GM19395 (cell line): ENCODE measurements around the gene SEPTIN8.
"Not testable (repeated sequence)": the region's sequence is repeated elsewhere in the genome, so short reads cannot be mapped to it uniquely, and the experiment has no call there.

Experiments
- ATAC-seq: cut with Tn5 transposase; IDR thresholded peaks from one replicate; pipeline ENCODE4 v1.9.1; 2021; ENCODE audit warnings: mild to moderate bottlenecking, moderate library complexity; ENCODE audit not compliant: unreplicated experiment

The SEPTIN8 gene

GRCh38 chr5:132812781-132813598 is 36.0 kb upstream of the SEPTIN8 start, which contains the start of gene SOWAHA:
Gene SOWAHA, plus strand, starts transcription at chr5:132813302. Its CDS starts 320 bp downstream, at chr5:132813622.
- no peak for ATAC-seq

GRCh38 chr5:132812123-132812765 is 35.2 kb upstream of the SEPTIN8 start:
- no peak for ATAC-seq

- no peak for ATAC-seq
Observed at GRCh38 chr5:132810605-132811004, 33.6 kb upstream of the SEPTIN8 start.

GRCh38 chr5:132808866-132809265 is 31.8 kb upstream of the SEPTIN8 start:
- ATAC-seq, result no peak

- ATAC-seq, result no peak
Observed at GRCh38 chr5:132808448-132808847, 31.4 kb upstream of the SEPTIN8 start.

GRCh38 chr5:132807163-132807838 is 30.3 kb upstream of the SEPTIN8 start:
- no peak for ATAC-seq

- not testable (repeated sequence) for ATAC-seq
Observed at GRCh38 chr5:132806804-132807162, 29.7 kb upstream of the SEPTIN8 start.

- not testable (repeated sequence) for ATAC-seq
Observed at GRCh38 chr5:132805872-132806271, 28.8 kb upstream of the SEPTIN8 start.

GRCh38 chr5:132804219-132804618 is 27.2 kb upstream of the SEPTIN8 start:
- not testable (repeated sequence) for ATAC-seq

GRCh38 chr5:132802685-132803066 is 25.6 kb upstream of the SEPTIN8 start:
- ATAC-seq, result not testable (repeated sequence)

GRCh38 chr5:132802044-132802684 is 25.1 kb upstream of the SEPTIN8 start:
- no peak for ATAC-seq

GRCh38 chr5:132800545-132800944 is 23.5 kb upstream of the SEPTIN8 start:
- ATAC-seq, result no peak

- ATAC-seq, result no peak
Observed at GRCh38 chr5:132799392-132799791, 22.4 kb upstream of the SEPTIN8 start.

GRCh38 chr5:132797651-132798050 is 20.6 kb upstream of the SEPTIN8 start:
- no peak for ATAC-seq

GRCh38 chr5:132791026-132791425 is 14.0 kb upstream of the SEPTIN8 start:
- no peak for ATAC-seq

GRCh38 chr5:132790201-132790865 is 13.3 kb upstream of the SEPTIN8 start:
- no peak for ATAC-seq

- no peak for ATAC-seq
Observed at GRCh38 chr5:132788990-132789886, 12.2 kb upstream of the SEPTIN8 start.

GRCh38 chr5:132788508-132788907 is 11.5 kb upstream of the SEPTIN8 start:
- ATAC-seq, result no peak

- ATAC-seq, result no peak
Observed at GRCh38 chr5:132787076-132787475, 10.0 kb upstream of the SEPTIN8 start.

- ATAC-seq, result no peak
Observed at GRCh38 chr5:132785864-132786263, 8.8 kb upstream of the SEPTIN8 start.
